Adipose tissue (tissue), 3 donors: ENCODE results near the gene SLC23A2. TPM values are rescaled to one million over a fixed set of nuclear protein-coding genes. Genes with fewer than 3 reads are reported as not detected.
"Not testable (repeated sequence)": the region's sequence is repeated elsewhere in the genome, so short reads cannot be mapped to it uniquely, and the experiment has no call there.

ENCODE experiments used
- H3K27ac ChIP-seq: one replicate; pipeline ENCODE4 v1.5.1; 2013; ENCODE audit warnings: low read depth, low read length
- WGBS, 3 donors: extraction: QIAGEN DNeasy Blood & Tissue Kit; methylation state at CpG; one replicate each; pipeline ENCODE4 v1.1.7; 2013; 5-methylcytosine and 5-hydroxymethylcytosine counted together
- polyA plus RNA-seq, 3 donors: library from polyadenylated mRNA; stranded (reverse); fragments of 200-250 nt; gene quantifications; one replicate each; pipeline ENCODE4 v1.2.3, GENCODE V29; 2013
- donor health status: healthy with polysubstance abuse.
- donor health status: Bipolar disorder and iron deficiency.
- donor health status: healthy.

SLC23A2 gene
- polyA plus RNA-seq, 3 donors: 3.6 to 6.1 (median 4.0) TPM

- no peak overlapping the region for H3K27ac ChIP-seq
- 78 to 90% (median 79%) methylated on average over 5 of the region's 5 CpGs for WGBS, 3 donors
These were observed 130.4 kb downstream of the SLC23A2 start for GRCh38 chr20:4870906-4871305.

GRCh38 chr20:4869290-4870193 is 131.8 kb downstream of the SLC23A2 start:
- WGBS, 3 donors: 77 to 84% (median 79%) methylated on average over 20 of the region's 20 CpGs
- H3K27ac ChIP-seq: no peak overlapping the region

- H3K27ac ChIP-seq: no peak overlapping the region
- 89 to 100% (median 97%) methylated on average over 4 of the region's 4 CpGs for WGBS, 3 donors
These were observed 134.3 kb downstream of the SLC23A2 start for GRCh38 chr20:4867051-4867450.

GRCh38 chr20:4866429-4866828 is 134.9 kb downstream of the SLC23A2 start:
- no peak overlapping the region for H3K27ac ChIP-seq
- 100% methylated on average over 2 of the region's 2 CpGs for WGBS, 3 donors

- H3K27ac ChIP-seq: no peak overlapping the region
- 53 to 86% (median 85%) methylated on average over 4 of the region's 4 CpGs for WGBS, 3 donors
These were observed 137.0 kb downstream of the SLC23A2 start for GRCh38 chr20:4864311-4864752.

- WGBS, 3 donors: 94 to 98% (median 98%) methylated on average over 14 of the region's 14 CpGs
- H3K27ac ChIP-seq: no peak overlapping the region
These were observed 138.6 kb downstream of the SLC23A2 start for GRCh38 chr20:4862661-4863060.

- WGBS, 3 donors: 87 to 96% (median 95%) methylated on average over 11 of the region's 11 CpGs
- H3K27ac ChIP-seq: no peak overlapping the region
These were observed 139.3 kb downstream of the SLC23A2 start for GRCh38 chr20:4861961-4862360.

- no peak overlapping the region for H3K27ac ChIP-seq
- 93 to 95% (median 94%) methylated on average over 3 of the region's 3 CpGs for WGBS, 3 donors
These were observed 143.3 kb downstream of the SLC23A2 start for GRCh38 chr20:4858000-4858399.

GRCh38 chr20:4856022-4856755 is 145.1 kb downstream of the SLC23A2 start:
- no peak overlapping the region for H3K27ac ChIP-seq
- WGBS, 3 donors: 96 to 97% (median 97%) methylated on average over 19 of the region's 19 CpGs

GRCh38 chr20:4855555-4855954 is 145.8 kb downstream of the SLC23A2 start:
- 70 to 77% (median 73%) methylated on average over 14 of the region's 14 CpGs for WGBS, 3 donors

GRCh38 chr20:4855097-4855496 is 146.2 kb downstream of the SLC23A2 start:
- 96 to 97% (median 97%) methylated on average over 12 of the region's 12 CpGs for whole genome bisulfite sequencing, 3 donors
- no peak overlapping the region for H3K27ac ChIP-seq

More at GRCh38 chr20:4855555-4855954, 145.8 kb downstream of the SLC23A2 start:
- H3K27ac ChIP-seq: no peak overlapping the region

GRCh38 chr20:4854561-4854901 is 146.8 kb downstream of the SLC23A2 start:
- no peak overlapping the region for H3K27ac ChIP-seq
- 93 to 100% (median 95%) methylated on average over 4 of the region's 4 CpGs for WGBS, 3 donors

GRCh38 chr20:4853757-4854560 is 147.4 kb downstream of the SLC23A2 start:
- WGBS, 3 donors: 86 to 94% (median 90%) methylated on average over 9 of the region's 9 CpGs
- no peak overlapping the region for H3K27ac ChIP-seq

- no peak overlapping the region for H3K27ac ChIP-seq
- WGBS, 3 donors: 95 to 97% (median 95%) methylated on average over 15 of the region's 15 CpGs
These were observed 148.3 kb downstream of the SLC23A2 start for GRCh38 chr20:4853004-4853403.

GRCh38 chr20:4850960-4851359 is 150.3 kb downstream of the SLC23A2 start:
- 85 to 92% (median 86%) methylated on average over 5 of the region's 5 CpGs for WGBS, 3 donors
- no peak overlapping the region for H3K27ac ChIP-seq

GRCh38 chr20:4848829-4849228 is 152.5 kb downstream of the SLC23A2 start:
- not testable (repeated sequence) for H3K27ac ChIP-seq
- 94 to 97% (median 96%) methylated on average over 3 of the region's 3 CpGs for WGBS, 3 donors

GRCh38 chr20:4848041-4848440 is 153.3 kb downstream of the SLC23A2 start:
- 86 to 94% (median 91%) methylated on average over 7 of the region's 7 CpGs for WGBS, 3 donors
- no peak overlapping the region for H3K27ac ChIP-seq

GRCh38 chr20:4846821-4847220 is 154.5 kb downstream of the SLC23A2 start:
- H3K27ac ChIP-seq: no peak overlapping the region
- WGBS, 3 donors: 89 to 95% (median 94%) methylated on average over 2 of the region's 2 CpGs
